ENCODE data around the gene COL2A1.

Gene COL2A1

DNA sequence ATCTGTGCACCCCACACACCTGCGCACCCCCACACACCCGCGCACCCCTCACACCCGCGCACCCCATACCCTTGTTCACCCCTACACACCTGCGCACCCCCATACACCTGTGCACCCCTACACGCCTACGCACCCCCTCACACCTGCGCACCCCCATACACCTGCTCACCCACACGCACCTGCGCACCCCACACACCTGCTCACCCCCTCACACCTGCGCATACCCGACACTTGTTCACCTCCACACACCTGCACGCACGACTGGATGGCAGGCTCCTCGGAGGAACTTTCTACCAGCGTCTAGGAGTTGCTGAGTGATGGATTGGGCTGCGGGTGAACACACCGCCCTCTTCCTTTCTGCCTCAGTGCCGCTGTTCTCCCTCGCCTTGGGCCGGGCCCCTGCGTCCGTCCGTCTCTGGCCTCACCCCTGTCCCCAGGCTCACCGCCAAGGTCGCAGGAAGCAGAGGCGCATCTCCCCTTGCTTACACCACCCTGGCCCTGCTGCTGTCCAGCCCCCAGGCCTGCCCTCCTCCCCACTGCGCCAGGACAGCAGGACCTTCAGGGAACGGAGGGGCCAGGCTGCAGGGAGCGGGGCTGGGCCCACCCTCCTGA lies 61.6 kb downstream of the COL2A1 start:
- DNase-seq, result no peak

DNA sequence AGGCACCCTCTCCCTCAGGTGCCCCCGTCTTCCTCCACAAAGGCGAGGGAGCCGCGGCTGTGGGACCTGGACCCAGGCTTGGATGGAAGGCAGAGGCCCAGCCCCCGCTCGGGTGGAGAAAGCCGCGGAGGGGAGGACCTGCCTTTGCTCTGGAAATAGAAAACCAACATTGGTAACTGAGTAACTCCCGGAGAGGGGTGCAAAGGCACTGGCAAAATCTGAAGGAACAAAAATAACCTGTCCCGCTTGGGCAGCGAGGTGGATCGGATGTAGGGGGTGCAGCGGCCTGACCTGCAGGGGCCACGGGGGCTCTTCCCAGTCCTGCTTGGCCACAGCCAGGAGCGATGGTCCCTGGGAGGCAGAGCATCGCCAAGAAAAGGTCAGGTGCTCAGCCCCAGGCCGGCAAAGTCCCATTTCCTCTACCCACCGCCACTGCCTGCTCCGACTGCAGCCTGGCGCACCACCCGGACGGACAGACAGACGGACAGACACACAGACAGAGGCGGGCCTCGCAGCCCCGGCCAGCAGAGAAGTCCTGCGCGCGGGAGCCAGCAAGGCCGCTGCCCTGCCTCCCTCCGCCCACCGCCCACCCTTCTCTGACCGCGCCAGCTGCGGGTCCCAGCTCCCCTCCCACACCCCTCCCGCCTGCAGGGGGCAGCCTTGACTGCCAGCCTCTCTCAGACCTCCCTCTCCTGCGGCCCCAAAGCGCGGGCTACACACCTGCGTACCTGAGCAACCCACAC lies 62.2 kb downstream of the COL2A1 start:
- no peak for DNase-seq

DNA sequence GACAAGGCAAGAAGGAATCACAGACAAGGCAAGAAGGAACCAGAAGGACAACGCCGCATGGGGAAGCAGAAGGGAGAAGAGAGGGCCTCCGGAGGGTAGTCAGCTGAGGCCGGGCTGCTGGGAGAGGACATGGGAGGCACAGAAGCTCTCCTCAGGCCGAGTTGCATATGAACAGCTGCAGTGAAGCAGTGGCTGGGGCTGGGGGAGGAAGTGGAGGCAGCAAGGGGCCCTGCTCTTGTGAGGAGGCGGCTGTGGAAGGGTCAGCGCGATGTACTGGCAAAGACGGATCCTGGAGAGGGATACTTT lies 62.8 kb downstream of the COL2A1 start:
- DNase-seq, result no peak

DNA sequence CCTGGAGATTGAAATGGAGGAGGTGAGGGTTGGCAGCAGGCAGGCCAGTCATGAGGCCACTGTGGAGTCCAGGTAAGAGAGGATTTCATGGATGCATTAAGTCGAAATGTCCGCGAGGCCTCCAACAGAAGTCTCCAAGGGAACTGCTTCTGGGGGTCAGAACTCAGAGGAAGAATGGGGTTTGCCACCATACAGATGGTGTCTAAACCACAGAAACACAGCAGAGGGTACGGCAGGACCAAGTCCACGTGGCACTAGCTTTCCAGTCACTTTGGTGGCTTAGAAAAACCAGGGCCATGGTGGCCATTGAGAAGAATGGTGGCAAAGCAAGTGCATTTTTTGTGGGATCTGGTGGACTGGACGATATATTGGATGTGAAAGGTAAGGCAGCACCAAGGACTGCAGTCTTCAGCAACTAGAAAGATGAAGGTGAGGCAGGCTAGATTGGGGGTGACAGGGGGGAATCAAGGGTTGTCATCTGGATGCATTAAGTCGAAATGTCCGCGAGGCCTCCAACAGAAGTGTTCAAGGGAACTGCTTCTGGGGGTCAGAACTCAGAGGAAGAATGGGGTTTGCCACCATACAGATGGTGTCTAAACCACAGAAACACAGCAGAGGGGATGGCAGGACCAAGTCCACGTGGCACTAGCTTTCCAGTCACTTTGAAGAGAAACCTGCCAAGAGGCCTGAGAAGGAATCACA lies 63.4 kb downstream of the COL2A1 start:
- DNase-seq, result no peak

DNA sequence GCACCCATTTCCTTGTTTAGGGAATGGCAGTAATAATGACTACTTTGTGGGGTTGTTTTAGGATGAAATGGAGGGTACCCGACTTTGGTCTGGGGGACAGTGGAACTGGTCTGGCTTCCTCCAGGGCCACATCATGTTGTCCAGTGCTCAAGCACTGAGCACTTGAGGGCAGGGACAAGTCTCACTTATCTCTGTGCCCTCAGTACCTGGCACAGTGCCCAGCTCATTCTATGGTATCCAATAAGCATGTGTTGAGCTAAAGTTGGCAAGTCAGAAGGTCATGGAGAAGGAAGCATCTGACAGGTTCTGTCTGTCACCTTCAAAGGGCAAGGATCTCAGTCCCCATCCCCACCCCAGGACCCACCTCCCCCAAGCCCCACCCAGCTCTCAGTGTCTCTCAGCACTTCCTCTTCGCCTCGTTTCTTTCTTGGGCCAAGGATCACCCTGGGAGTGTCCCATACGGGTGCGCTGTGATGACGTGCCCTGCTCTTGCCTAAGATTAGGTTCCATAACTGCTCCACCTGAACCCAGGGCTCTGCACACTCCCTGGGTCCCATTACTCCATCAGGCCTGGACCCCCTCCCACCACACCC lies 65.2 kb downstream of the COL2A1 start:
- DNase-seq, result no peak

DNA sequence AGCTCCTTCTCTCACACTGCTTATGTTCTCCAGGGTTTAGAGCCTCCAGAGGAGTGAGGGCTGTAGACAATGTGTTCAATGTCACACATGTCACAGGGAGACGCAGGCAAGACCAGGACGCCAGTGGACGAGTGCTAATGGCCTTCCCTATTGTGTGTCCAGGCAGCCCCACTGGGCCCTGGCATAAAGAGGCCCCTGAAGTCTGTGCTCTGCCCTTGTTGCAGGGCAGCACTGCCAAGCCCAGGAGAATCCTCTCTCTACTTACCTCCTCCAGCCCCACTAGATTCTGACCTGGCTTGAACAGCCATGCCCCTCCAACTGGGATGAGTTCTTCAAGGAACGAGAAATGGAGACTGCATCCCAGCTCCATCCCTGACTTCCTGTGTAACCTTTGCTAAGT lies 65.7 kb downstream of the COL2A1 start:
- no peak for DNase-seq

DNA sequence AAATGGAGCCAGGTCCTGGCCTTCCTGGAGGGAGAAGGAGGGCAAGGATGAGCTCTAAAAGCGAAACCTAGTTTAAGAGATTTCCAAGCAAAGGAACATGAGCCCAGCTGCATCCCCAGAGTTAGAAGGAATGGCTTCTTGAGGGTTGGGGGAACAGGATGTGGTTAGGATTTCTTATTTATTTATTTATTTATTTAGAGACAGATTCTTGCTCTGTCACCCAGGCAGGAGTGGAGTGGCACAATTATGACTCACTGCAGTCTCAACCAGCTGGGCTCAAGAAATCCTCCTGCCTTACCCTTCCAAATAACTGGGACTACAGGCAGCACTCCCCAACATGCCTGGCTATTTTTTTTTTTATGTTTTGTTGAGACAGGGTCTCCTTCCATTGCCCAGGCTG lies 66.2 kb downstream of the COL2A1 start:
- DNase-seq, result peak; percentile 68

DNA sequence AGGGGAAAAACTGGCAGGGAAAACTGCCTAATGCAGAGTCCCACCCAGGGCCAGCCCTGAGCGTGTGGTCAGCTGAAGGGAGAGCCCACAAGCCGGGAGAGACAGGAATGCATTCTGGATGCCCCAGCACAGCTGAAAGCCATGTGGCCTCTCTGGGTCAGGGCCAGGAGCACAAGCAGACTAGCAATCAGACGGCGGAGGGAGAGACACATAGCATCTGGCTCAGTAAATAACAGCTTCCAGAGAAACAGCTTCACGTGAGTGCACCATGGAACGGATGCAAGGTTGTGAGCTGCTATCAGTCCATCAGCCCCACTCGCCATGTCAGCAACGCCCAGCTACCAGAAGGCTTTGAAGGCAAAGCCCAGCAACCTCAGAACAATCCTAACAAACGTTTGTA lies 69.1 kb downstream of the COL2A1 start:
- peak; percentile 63 for DNase-seq

DNA sequence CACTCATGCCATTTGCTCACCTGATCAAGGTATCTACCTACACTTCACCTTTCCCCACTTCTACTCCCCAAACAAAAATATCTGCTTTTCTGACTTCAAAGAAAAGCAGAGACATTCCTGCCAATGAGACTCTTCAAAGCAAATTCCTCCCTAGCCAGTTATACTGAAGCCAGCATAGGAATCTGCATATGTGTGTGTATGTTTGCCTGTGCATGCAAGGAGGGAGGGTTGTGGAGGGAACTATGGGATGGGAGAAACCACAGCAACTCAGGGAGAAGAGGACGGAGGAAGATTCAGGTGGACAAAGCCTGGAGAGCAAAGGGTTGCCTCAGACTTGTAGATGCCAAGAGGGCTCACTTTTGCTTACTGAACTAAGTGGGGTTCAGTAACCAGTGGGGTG lies 73.1 kb downstream of the COL2A1 start:
- no peak for DNase-seq

DNA sequence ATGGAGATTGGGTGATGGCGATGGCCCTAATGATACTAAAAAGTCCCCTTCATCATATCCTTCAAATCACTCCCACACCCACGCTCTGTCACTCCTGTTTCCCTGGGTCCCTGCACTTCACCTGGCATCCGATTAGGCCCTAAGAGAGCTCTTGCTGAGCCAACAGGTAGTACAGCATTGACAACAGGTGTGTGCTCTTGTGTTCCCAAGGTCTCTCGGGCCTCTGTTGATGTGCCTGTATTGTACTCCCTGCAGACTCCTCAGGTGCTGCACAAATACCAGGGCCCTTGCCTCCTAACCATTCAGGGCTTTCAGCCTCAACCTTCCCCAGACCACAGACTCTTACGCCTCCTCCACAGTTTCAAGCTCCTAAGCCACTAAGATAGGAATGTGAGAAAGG lies 73.6 kb downstream of the COL2A1 start:
- no peak for DNase-seq

DNA sequence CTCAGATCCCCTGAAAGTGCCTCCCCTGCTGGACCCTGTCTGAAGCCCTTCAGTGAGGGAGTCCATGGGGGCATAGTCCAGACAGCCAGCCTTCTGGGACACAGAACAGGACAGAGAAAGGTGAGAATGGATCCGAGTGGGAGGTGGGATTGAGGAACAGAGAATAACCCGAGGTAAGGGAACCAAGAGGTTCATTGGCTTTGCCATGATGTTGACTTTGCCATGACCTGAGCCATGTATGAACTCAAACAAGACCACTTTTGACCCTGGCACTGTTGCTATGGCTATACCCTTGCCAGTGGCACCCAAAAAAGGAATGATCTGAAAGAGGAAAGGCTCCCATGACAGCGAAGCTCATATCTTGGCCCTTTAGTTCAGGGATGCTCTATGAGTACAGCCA lies 76.9 kb downstream of the COL2A1 start:
- no peak for DNase-seq

Data from fibroblast of skin of right quadriceps (primary cell).